Endothelial cell (in vitro differentiated cells): Measurements from ENCODE around the gene KCNQ1OT1. TPM values are rescaled to one million over a fixed set of nuclear protein-coding genes. Genes with fewer than 3 reads are reported as not detected.

ENCODE experiments used
- DNase-seq: peaks from one replicate; pipeline ENCODE4 v3.0.0; 2021; ENCODE audit warnings: low spot score
- H3K27ac Mint-ChIP-seq: one replicate; pipeline ENCODE4 v1.8.0; 2021; ENCODE audit warnings: mixed read lengths, inconsistent platforms; ENCODE audit not compliant: unreplicated experiment
- H3K27me3 Mint-ChIP-seq: one replicate; pipeline ENCODE4 v1.8.0; 2021; ENCODE audit warnings: mild to moderate bottlenecking, moderate library complexity, mixed read lengths, inconsistent platforms; ENCODE audit not compliant: unreplicated experiment
- H3K36me3 Mint-ChIP-seq: one replicate; pipeline ENCODE4 v1.8.0; 2021; ENCODE audit warnings: mild to moderate bottlenecking, low read depth, mixed read lengths, inconsistent platforms; ENCODE audit not compliant: unreplicated experiment
- H3K4me1 Mint-ChIP-seq: one replicate; pipeline ENCODE4 v1.8.0; 2021; ENCODE audit warnings: mild to moderate bottlenecking, mixed read lengths, inconsistent platforms; ENCODE audit not compliant: unreplicated experiment
- H3K4me3 Mint-ChIP-seq: one replicate; pipeline ENCODE4 v1.8.0; 2021; ENCODE audit warnings: mild to moderate bottlenecking, mixed read lengths, inconsistent platforms; ENCODE audit not compliant: unreplicated experiment
- H3K9me3 Mint-ChIP-seq: one replicate; pipeline ENCODE4 v1.8.0; 2021; ENCODE audit warnings: mixed read lengths, inconsistent platforms; ENCODE audit not compliant: unreplicated experiment
- CTCF ChIP-seq: fragments of 200-600 bp; sonication (generic); IDR thresholded peaks from one replicate; pipeline ENCODE4 v1.5.0; 2021; ENCODE audit warnings: antibody characterized with exemption; ENCODE audit not compliant: unreplicated experiment
- total RNA-seq: library from RNA; stranded (reverse); fragmentation: NEBNext Ultra II Directional; extraction: Animal tissue kit (Norgen Biotek cat#: 25700); gene quantifications from one replicate; pipeline ENCODE4 v1.2.1, GENCODE V29; 2021; ENCODE audit not compliant: unreplicated experiment

KCNQ1OT1 gene
- total RNA-seq, 1 donor from 2014 or later = 1.2 TPM

- no peak for DNase-seq
- Mint-ChIP-seq H3K4me1 (peaks cover 4% of the 10 kb centered on the region), H3K4me3 (peak overlapping the region; percentile 19), H3K9me3 (peaks cover 17% of the 10 kb centered on the region), H3K27me3 (peaks cover 7% of the 10 kb centered on the region), H3K36me3 (peaks cover 33% of the 10 kb centered on the region), H3K27ac (no peak overlapping the region)
- TF ChIP-seq CTCF = no peak
Observed at GRCh38 chr11:2652333-2653197, 47.2 kb downstream of the KCNQ1OT1 start.

- Mint-ChIP-seq H3K4me1 (peaks cover 4% of the 10 kb centered on the region), H3K9me3 (peaks cover 17% of the 10 kb centered on the region), H3K36me3 (peaks cover 33% of the 10 kb centered on the region), H3K27me3 (peaks cover 7% of the 10 kb centered on the region), H3K4me3 (no peak overlapping the region), H3K27ac (no peak overlapping the region)
- no peak for TF ChIP-seq CTCF
- no peak for DNase-seq
Observed at GRCh38 chr11:2651826-2652271, 47.9 kb downstream of the KCNQ1OT1 start.

- Mint-ChIP-seq H3K36me3 (peaks cover 33% of the 10 kb centered on the region), H3K9me3 (peaks cover 17% of the 10 kb centered on the region), H3K4me3 (peak overlapping the region; percentile 1), H3K27ac (peak overlapping the region; percentile 38), H3K27me3 (peaks cover 7% of the 10 kb centered on the region), H3K4me1 (peaks cover 4% of the 10 kb centered on the region)
- TF ChIP-seq CTCF = no peak
- DNase-seq = no peak
Observed at GRCh38 chr11:2651054-2651617, 48.7 kb downstream of the KCNQ1OT1 start.

GRCh38 chr11:2650343-2650867, 49.4 kb downstream of the KCNQ1OT1 start:
- no peak for DNase-seq
- peaks cover 20% of the 10 kb centered on the region for H3K9me3 Mint-ChIP-seq
- H3K36me3 Mint-ChIP-seq = peaks cover 37% of the 10 kb centered on the region
- peaks cover 7% of the 10 kb centered on the region for H3K27me3 Mint-ChIP-seq
- no peak overlapping the region for H3K27ac Mint-ChIP-seq
- peaks cover 4% of the 10 kb centered on the region for H3K4me1 Mint-ChIP-seq
- no peak for TF ChIP-seq CTCF
- H3K4me3 Mint-ChIP-seq = no peak overlapping the region

- no peak for TF ChIP-seq CTCF
- H3K4me1 Mint-ChIP-seq = peaks cover 4% of the 10 kb centered on the region
- peaks cover 7% of the 10 kb centered on the region for H3K27me3 Mint-ChIP-seq
- no peak overlapping the region for H3K27ac Mint-ChIP-seq
- H3K4me3 Mint-ChIP-seq = no peak overlapping the region
- peaks cover 37% of the 10 kb centered on the region for H3K36me3 Mint-ChIP-seq
- H3K9me3 Mint-ChIP-seq = peaks cover 22% of the 10 kb centered on the region
- DNase-seq = no peak
Observed at GRCh38 chr11:2649848-2650247, 49.9 kb downstream of the KCNQ1OT1 start.
